ENCODE data around the gene HBS1L.

DNA sequence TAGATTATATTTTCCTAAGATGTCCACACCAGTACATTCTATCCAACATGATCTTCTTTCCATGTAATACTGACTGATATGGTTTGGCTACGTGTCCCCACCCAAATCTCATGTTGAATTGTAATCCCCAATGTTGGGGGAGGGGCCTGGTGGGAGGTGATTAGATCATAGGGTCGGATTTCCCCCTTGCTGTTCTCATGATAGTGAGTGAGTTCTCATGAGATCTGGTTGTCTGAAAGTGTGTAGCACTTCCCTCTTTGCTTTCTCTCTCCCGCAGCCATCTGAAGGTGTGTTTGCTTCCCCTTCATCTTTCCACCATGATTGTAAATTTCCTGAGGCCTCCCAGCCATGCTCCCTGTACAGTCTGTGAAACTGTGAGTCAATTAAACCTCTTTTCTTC lies 12.2 kb upstream of the HBS1L start:
- TF ChIP-seq, protein P1, sequence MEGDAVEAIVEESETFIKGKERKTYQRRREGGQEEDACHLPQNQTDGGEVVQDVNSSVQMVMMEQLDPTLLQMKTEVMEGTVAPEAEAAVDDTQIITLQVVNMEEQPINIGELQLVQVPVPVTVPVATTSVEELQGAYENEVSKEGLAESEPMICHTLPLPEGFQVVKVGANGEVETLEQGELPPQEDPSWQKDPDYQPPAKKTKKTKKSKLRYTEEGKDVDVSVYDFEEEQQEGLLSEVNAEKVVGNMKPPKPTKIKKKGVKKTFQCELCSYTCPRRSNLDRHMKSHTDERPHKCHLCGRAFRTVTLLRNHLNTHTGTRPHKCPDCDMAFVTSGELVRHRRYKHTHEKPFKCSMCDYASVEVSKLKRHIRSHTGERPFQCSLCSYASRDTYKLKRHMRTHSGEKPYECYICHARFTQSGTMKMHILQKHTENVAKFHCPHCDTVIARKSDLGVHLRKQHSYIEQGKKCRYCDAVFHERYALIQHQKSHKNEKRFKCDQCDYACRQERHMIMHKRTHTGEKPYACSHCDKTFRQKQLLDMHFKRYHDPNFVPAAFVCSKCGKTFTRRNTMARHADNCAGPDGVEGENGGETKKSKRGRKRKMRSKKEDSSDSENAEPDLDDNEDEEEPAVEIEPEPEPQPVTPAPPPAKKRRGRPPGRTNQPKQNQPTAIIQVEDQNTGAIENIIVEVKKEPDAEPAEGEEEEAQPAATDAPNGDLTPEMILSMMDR (conservative IDR thresholded peaks at IDR 0.05 in 1 of 2, IDR thresholded peaks at IDR 0.05 in 1 of 2; ENCODE audit: extremely low read depth in 1 of 2, insufficient read depth in 1 of 2, low read depth in 1 of 2, low read length in 2 of 2) = no peak
- no peak for TF ChIP-seq EZH2 (IDR thresholded peaks at IDR 0.05; ENCODE audit: borderline replicate concordance, low read length)
